NCI-H1417 (cell line): Measurements from ENCODE around the gene HNF4A.

Source experiments
- DNase-seq, 3 experiments: peaks; one replicate each; lab custom pipeline; 2025; lab: John Stamatoyannopoulos, UW

Gene HNF4A

DNA sequence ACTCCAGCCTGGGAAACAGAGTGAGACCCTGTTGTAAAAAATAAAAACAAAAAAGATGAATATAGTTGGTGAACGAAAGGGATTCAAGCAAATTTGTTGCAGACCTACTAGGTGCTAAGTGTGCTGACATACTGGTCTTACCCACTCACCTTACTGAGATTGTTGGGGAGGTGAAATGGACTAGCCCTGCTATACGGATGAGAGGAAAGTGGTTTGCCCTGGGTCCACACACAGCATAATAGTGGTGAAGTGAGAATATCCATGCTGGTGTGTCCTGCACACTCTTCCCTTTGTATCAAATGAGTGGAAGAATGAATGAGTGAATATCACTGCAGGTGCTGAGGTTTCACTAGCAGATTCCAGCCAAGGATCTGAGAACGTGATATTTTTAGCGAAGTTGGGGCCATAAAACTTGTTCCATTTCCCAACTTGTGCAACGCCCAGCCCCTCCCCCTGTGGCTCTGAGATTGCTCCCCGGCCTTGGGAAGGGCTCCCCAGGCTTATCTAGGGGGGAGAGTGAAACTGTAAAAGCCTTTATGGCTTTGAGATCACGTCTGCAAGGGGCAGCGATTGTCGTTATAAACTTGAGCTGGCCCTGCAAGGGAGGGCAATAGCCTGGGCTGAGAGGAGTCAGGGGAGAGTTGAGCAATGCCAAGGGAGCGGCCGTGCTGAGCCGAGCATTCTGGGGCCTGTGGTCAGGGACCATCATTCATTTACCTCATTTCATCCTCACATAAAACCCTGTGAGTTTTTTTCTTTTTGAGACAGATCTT is 87.0 kb downstream of the HNF4A start:
- no peak for DNase-seq

DNA sequence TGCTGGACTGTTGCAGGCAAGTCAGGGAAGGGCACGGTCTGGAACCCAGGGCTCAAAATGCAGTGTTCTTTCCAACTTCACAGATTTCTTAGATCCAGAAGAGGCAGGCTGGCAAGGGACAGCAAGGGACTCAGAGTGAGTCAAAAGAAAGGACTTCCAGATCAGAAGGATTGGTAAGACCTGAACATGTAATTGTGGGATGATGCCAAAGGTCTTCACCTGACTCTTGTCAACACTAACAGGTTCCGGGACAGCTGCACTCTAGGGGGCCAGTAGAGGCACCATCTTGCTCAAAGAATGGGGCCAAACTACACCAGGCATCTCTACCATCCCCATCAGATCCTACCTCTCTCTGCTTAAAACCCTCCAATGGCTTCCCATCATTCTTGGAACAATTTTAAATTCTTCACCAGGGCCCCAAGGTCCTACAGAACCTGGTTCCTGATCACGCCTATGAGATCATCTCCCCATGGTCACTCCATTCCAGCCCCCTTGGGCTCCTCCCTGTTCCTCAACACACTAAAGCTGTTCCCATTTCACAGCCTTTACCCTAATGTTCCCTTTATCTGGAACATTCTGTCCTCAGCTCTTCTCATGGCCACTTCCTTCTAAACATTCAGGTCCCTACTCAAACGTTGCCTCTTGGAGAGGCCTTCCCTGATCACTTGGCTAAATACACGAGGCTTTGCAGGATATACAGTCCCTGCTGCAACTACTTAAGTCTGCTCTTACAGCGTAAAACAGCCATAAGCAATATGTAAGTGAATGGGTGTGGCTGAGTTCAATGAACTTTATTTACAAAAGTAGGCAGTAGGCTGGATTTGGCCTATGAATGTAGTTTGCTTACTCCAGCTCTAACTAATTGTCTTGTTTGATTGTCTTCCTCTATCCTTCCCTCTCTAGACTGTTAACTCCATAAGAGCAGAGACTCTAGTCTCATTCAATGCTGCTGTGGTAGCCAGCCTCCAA is 90.5 kb downstream of the HNF4A start:
- DNase-seq = no peak

DNA sequence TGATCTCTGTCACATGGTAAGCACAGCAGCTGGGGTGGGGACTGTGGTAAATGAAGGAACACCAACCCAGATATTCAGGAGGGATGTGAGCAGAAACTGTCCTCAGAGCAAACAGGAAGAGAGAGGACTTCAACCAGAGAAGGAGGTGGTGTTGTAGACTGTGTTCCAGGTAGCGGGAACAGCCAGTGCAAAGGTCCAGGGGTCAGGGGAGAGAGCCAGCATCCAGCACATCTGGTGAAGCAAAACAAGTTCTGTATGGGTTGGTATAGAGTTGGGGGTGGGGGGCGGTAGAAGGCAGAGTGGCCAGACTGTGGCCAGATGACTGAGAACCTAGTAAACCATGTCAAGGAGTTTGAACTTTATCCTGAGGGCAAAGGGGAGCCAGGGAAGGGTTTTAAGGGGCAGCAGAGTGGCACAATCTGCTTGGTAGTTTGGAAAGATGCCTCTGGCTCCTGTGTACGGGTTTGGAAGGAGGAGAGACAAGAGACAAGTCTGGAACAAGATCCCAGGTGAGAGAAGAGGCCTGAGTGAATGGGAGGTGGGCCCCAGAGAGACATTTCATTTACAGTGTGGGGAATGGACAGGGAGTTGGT is 92.4 kb downstream of the HNF4A start:
- DNase-seq = no peak

DNA sequence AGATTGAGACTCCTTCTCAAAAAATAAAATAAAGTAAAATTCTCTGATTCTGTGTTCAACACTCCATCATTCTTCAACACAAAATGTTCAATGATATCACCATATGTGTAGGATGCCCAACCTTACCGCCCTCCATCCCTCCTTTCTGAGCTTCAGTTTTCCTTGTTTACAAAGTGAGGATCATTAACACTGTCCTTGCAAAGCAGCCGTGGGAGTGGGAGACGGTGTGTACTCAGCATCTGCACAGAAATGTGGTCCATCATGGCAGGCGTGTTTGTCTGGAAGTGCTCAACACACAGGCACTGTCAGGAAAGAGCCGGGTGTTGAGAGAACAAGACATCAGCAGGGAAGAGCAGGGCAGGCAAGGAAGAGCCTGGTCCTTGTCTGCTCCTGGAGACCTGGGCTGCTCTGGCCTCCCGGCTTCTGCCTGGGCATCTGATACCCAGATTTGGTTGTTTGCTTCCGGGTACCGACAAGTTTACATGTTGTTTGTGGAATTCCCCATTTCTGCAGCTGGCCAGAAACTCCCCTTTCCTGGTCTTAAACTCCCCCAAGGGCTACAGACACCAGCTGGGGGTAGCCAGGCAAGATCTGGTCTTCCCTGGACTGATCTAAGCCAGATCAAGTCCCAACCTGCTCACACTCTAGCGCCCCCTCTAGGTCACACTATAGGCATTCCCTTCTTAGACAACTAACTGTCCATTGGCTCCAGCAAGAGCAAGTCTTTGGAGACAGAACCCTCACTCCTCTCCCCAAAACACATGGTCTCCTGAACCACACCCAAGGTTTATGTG is 93.5 kb downstream of the HNF4A start:
- no peak for DNase-seq

DNA sequence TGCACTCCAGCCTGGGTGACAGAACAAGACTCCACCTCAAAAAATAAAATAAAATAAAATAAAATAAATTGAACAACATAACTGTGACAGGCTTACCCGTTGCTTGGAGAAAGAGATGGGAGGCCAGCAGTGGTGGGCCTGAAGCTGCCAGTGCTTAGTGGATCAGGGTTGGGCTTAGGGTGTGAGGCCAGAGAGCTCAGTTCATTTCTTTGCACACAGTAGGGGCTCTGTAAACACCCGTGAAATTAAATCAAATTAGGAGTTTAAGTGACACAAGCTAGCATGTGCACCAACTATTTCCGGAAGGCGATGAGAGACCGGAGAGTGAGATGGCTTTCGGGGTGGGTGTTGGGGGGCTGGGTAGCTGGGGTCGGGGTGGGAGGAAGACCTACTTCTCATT is 94.4 kb downstream of the HNF4A start:
- no peak for DNase-seq

DNA sequence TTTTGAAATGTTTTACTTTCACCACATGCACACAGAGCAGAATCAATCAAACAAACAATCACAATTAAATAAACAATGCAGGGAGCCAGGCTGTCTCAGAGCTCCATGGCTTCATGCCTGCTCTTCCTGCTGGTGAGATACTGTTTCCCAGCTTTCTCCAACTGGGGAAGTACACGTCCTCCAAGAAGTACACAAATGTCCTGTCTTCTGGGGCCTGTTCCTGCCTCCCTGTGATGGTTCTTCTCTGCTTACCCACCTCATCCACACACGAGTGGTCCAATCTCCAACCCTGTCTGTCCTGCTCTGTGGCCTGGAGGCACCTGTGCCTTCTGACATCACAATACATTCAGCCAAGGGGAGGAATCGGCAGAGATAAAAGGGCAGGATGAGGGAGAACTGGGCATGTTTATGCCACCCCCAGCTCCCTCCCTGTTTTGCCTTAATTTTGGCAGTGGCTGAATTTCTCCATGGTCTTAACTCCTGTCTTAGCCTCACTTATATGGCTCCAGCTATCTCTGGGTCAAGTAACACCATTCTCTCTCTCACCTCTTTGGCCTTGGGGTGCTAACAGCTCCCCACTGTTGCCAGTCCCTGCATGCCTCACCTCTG is 94.9 kb downstream of the HNF4A start:
- DNase-seq = peak in 1 of 3 experiments; percentile 16

DNA sequence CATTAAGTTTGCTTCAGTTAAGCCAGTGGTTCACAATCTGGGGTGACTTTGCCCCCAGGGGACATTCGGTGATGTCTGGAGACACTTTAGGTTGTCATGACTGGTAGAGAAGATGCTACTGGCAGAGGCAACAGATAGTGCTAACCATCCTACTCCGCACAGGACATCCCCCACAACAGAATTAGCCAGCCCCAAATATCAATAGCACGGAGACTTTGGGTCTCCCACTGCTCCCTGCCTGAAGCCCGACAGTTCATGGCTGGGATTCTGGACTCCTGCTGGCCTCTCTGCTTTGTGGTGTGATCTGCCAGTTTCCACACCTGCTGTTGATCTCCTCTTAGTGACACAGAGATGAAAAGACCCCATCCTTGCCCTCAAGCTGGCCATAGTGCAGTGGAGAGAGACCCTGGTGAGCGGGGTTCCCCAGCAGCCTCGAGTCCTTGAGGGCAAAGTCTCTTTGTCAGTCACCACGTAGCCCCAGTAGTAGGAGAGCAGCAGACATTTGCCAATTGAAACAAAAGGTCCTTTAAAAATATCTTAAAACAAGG is 95.5 kb downstream of the HNF4A start:
- DNase-seq = no peak

DNA sequence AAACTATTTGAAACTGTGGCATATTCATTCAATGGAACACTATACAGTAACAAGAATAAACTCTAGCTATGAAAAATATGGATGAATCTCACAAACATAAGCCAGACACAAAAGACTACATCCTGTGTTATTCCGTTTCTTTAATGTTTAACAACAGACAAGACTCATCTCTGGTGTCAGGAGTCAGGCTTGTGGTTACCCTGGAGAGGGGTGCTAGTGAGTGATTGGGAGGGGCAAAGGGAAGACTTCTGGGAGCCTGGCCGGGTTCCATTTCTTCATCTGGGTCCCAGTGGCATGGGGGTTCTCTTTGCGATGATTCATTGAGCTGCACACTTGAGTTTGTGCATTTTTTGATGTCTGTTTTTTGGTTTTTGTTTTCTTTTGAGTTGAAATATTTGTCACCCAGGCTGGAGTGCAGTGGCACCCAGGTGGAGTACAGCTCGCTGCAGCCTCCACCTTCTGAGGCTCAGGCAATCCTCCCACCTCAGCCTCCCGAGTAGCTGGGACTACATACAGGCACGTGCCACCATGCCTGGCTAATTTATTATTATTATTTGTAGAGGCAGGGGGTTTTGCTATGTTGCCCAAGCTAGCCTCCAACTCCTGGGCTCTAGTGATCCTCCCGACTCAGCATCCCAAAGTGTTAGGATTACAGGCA is 98.9 kb downstream of the HNF4A start:
- DNase-seq = no peak

DNA sequence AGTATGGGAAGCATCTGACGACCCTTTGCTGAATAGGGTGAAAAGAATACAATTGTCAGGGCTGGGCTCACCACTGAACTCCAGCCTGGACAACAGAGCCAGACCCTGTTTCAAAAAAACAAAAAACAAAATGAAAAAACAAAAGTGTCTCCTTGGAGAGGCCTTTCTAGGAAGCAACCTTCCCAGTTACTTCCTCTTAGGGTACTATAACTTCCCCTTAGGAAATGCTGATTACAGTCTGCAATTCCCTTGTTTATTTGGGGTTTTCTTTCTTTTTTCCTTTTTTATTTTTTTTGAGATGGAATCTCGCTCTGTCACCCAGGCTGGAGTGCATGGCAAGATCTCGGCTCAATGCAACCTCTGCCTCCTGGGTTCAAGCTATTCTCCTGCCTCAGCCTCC is 99.6 kb downstream of the HNF4A start:
- DNase-seq = no peak

DNA sequence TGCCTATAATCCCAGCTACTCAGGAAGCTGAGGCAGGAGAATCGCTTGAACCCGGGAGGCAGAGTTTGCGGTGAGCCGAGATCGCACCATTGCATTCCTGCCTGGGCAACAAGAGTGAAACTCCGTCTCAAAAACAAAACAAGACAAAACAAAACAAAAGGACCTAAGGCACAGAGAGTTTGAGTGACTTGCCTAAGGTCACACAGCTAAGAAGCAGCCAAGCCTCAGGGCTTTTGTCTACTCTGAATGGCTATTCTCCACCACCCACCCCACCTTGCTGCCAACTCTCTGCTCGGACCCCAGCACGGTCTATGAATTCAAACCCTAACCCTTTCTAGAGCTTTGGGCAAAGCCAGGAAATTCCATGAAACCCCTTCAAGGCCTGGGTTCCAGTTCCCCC is 101.1 kb downstream of the HNF4A start:
- DNase-seq = no peak

DNA sequence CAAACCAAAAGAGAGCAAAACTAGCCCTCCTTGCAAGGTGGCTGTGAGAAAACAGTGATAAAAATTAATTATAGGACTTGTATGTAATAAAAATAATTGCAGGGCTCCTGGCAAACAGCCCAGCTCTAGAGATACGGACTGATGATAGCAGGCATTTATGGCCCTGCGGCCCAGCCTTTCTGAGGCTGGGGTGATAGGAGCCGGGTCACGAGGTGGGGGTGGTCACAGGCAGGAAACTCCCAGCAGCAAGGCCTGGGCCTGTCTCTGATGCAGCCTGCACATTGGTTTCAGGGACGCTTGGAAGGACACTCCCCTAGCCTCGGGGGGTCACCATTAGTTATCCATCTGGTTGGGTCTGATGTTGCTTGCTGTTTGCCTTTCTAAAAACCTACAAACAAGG is 101.5 kb downstream of the HNF4A start:
- peak in 2 of 3 experiments; percentile 83 to 95 for DNase-seq

DNA sequence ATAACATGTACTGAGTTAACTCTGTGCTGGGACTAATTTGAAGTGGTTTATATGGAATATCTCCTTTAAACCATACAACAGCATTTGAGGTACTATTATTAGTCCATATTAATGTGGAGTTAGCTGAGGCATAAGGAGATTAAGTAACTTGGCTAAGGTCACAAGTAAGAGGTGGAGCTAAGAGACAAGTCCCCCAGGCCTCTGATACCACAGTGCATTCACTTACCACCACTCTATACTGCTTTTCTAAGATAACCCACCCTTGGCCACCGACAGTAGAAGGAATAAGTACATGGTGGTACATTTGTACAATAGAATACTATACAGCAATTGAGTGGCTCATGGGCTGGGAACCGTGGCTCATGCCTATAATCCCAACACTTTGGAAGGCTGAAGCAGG is 103.8 kb downstream of the HNF4A start:
- DNase-seq = no peak

DNA sequence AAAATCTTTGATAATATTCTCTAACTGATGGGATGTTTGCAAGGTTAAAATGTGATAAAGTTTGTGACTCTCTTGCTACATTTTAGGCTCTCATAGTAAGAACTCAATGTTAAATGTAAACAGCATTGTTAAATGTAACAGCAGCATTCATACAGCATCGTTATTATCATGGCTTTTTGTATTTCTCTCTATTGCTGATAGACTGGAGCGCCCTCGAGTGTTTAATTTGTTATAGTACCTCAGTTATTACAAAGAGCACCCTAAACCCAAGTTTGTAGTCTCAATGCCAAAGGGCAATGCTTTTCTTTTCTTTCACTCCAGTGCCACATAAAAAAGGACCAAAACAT is 105.3 kb downstream of the HNF4A start:
- DNase-seq = peak in 2 of 3 experiments; percentile 6 to 64

DNA sequence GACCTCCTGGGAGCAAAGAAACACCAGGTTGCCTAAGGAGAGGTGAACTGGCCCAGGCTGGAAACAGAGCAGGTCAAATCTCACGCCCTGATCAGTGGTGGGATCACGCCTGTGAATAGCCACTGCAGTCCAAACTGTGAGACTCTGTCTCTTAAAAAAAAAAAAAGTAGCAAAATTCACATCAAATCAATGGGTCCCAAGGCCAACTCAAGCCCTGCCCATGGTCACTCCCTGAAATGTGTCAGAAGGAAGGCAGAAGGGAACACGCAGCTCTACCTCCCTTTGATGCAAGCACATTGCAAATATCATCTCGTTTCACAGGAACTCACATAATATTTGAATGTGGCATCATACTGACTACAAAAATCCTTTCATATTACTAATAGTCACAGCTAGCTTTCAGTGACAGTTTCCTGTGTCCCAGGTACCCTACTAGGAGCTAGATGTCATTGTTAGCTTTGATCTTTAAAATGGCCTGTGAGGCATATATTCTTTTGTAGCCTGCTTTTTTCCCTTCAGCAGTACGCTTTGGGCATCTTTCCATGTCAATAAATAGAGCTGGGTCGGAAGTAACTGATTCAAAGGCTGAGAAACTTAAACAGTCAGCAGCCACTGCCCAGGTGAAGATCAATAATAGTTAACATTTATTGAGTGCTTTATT is 105.8 kb downstream of the HNF4A start:
- DNase-seq = peak in 1 of 3 experiments; percentile 17

DNA sequence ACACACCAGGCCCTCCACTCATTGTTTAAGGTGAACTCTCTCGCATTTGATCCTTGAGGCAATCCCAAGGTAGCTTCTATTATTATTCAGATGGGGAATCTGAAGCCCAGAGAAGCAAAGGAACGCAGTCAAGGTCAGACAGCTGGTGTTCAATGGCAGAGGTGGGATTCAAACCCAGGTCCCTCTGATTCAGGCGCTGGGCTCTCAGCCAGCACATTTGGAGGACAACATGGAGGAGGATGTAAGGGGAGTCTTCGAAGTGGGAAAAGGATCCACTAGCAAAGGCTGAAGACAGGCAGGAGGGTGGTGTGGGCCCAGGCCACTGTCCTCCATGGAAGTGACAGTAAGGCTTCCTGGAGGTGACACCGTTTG is 106.3 kb downstream of the HNF4A start:
- DNase-seq = no peak

DNA sequence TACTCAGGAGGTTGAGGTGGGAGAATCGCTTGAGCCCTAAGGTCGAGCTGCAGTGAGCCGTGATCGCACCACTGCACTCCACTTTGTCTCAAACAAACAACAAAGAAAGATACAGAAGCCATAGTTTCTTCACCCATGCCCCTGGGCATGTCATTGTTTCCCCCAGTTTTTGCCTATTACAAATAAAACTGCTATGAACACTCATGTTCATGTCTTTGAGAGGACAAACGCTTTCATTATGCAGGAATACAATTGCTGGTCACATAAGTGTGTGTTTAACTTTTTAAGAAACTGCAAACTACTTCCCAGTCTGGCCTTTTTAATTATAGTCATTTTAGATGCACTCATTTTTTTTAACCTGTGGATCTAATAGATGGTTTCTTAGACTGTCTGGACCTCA is 108.0 kb downstream of the HNF4A start:
- DNase-seq = no peak

DNA sequence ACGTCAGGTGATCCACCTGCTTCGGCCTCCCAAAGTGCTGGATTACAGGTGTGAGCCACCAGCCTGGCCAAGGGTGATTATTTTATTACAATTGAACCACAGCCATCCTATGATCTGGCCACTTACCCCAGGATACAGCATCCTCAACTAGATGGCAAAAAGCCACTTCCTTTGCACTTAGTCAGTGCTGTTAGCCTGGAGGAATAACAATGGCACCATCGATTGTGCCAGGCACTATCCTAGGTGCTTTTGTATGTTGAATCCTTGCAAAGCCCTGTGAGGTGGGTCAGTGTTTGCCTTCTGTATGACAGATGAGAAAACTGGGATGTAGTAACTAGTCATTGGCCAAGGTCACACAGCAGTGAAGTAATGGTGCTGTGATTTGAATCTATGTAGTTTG is 109.0 kb downstream of the HNF4A start:
- DNase-seq = no peak

DNA sequence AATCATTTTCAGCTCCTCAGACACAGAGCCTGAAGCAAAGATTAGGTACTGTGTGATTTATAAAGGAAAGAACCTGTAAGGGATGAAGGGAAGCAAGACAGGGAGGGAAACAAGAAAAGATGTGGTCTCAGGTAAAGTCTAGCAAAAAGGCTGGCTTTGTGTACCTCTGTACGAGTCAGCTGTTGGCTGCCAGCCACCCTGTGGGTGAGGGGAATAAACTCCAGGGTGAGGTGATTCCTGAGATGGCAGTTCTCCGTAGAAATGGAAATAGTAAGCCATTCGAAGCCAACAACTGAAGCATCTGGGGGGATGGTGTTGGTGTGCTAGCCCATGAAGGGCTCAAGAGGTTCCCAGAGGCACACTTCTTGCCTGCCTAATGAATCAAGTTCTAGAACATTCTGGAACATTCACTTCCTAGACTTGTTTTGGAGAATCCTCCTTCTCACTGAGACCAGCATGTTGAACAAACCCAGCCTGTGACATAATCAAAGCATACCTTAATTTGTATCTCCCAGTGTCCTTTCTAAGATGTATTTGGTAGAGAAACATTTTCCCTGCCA is 109.6 kb downstream of the HNF4A start:
- DNase-seq = no peak

DNA sequence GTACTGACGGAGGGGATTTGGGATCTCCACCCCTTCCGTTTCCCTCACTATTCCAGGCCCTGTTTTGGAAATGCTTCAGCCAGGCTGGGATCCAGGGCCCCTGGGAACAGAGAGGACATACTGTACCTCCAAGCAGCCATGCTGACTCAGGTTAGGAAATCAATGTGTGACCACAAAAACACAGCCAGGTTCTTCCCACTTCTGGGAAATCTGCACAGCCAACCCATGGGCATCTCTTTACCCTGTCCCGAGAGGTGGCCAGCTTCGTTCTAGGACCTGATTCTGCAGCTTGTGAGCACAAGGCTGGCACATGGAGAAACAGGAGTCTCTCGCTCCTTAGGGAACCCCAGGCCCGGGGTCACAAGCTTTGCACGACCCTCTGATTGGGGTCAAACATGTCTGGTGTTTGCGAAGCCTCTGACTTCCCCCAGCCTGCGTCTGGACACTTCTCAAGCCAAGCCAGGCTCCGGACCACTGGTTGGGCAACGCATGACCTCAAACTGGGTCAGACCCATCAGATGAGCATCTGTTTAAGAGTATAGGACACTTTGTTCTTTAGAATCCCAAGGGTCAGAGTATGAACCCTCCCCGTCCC is 111.9 kb downstream of the HNF4A start:
- DNase-seq = no peak
